NCI-H2196 treated with DMSO at 0.1 percent for 48 hours (cell line): ENCODE data around the gene FAM161A.
"Not testable (repeated sequence)": the region's sequence is repeated elsewhere in the genome, so short reads cannot be mapped to it uniquely, and the experiment has no call there.

Source experiments
- DNase-seq: peaks from one replicate; lab custom pipeline; 2025; ENCODE audit not compliant: unreplicated experiment; lab: John Stamatoyannopoulos, UW

FAM161A gene

DNA sequence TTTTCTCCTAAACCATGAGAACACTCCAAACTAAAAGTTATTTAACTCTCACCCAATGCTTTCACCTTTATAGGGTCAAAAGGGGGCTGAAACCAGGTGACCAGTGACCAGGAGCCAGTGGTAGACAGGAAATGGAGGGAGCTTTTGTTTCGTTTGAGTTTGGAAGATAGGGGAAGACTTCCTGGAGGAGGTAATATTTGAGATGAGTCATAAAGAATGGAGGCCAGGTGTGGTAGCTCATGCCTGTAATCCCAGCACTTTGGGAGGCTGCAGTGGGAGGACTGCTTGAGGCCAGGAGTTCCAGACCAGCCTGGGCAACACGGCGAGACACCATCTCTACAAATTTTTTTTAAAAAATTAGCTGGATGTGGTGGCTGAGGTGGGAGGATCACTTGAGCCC is 8.5 kb downstream of the FAM161A start:
- no peak for DNase-seq

DNA sequence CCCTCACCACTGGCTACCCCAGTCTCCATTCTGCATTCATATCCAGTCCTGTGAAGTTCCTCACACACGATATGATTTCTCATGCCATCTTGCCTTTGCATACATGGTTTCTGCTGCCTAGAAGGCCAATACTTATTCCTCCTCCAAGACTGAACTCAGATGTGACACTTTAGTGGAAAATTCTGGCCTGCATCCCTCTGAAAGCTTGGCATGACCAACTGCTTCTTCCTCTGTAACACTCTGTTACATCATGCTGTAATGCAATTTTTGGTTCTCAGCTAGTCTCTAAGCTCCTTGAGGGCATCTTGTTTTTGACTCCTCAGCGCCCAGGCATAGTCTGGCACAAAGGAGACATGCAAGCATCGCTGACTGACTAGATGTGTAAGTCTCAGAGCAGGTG is 12.6 kb downstream of the FAM161A start:
- DNase-seq: no peak

DNA sequence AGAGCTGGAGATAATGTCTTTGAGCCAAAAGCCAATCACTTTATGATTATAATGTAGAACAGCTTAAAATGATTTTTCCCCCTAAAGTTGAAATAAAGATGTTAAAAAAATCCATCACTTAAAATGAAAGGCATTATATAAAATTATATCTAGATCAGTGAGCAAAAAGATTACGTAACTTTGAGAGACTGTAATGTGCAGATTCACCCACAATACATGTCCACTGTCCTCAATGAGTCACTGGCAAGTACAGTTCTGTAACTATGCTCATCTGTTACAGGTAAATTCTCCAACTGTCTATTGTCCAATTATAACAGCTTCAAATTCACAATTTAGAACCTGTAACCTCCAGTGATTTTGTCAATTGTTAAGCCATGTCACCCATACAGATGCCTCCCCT is 19.0 kb downstream of the FAM161A start:
- no peak for DNase-seq

DNA sequence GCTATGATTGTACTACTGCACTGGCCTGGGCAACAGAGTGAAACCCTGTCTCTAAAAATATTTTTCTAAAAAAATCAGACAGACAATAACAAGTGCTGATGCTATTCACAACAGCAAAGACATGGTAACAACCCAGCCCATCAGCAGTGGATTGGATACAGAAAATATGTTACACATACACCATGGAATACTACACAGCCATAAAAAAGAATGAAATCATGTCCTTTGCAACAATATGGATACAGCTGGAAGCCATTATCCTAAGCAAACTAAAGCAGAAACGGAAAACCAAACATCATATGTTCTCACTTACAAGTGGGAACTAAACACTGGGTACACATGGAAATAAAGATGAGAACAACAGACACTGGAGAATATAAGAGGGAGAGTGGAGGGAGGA is 19.9 kb downstream of the FAM161A start:
- no peak for DNase-seq

DNA sequence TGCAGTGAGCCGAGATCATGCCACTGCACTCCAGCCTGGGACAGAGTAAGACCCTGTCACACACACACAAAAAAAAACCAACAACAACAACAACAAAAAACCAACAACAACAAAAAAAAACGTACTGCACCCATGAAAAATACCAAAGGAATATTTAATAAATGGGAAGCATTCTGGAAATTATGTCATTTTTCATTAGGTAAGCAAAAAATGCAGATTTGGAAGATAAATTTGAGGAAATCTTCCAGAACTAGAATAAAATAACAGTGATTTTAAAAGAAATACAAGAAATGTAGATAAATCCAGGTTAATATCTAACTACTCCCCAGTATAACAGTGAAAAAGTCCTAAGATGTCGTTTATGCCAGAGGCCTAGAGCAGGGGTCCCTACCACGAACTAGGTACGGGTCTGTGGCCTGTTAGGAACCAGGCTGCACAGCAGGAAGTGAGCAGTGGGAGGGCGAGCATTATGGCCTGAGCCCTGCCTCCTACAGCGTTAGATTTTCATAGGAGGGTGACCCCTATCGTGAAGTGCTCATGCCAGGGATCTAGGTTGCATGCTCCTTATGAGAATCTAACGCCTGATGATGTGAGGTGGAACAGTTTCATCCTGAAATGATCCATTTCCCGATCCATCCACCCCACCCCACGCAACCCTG is 21.5 kb downstream of the FAM161A start:
- no peak for DNase-seq

DNA sequence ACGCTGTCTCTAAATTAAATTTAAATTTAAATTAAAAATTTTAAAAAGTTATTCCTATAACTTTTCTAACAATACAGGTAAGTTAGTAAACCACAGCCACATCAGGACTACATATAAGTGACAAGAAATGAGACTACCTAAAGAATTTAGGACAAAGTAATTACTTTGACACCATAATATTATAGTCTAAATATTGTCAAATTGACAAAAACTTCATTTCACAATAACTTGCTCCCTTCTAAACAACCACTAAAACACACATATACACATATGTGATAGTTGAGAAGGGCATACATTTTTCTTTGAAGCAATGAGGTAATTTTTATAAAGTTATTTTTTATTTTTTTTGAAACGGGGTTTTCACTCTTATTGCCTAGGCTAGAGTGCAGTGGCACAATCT is 31.6 kb downstream of the FAM161A start:
- DNase-seq: no peak

DNA sequence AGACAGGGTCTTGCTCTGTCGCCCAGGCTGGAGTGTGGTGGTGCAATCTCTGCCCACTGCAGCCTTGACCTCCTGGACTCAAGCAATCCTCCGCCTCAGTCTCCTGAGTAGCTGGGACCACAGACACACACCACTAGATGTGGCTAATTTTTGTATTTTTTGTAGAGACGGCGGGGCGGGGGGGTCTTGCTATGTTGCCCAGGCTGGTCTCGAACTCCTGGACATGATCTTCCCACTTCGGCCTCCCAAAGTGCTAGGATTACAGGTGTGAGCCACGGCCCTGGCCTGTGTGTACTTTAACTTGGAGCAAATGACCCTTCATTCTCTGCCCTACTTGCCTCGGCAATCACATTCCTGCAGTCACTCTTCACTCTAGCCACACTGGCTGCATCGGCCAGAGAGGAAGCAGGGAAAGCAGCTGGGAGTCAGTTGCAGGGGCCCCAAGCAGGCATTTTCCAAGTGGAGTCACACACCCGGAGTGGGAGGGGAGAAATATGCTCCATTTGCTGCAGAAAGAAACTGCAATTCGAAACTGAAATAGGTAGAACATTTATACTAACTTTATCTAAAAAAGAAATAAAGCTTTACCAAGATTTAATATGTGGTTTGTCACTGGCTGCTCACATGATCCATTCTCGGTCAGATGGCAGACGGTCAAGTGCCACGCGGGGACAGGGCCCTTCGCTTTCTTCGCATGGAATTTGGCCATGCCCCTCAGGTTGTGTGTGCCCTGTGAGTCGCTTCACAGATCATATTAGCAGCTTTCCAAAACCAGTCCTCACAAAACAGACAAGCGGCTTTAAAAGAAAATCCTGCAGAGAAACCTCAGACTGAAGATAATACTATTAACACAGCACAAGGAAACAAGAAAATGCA is 37.1 kb downstream of the FAM161A start:
- DNase-seq: no peak

DNA sequence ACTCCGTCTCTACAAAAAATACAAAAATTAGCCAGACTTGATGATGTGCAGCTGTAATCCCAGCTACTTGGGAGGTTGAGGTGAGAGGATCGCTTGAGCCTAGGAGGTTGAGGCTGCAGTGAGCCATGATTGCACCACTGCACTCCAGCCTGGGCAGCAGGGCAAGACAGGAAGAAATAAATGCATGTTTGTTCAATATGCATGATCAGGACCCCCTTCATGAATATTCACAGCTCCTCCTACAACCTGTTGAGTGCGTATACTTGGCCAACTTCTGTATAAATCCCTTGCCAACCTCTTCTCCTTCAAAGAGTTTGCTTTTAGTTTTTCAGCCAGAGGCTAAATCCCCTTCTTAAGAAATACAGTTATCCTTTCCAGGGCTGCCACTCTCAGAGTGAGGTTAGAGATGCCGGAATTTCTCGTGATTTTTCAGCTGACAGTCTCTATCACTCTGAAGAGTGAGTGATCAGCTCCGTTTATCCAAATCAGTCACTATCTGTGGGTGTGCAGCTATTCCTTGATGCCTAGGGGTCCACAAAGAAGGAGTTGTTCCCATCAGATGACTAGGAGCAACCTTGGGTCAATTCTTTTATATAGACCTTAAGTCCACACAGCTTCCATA is 39.2 kb downstream of the FAM161A start:
- no peak for DNase-seq

DNA sequence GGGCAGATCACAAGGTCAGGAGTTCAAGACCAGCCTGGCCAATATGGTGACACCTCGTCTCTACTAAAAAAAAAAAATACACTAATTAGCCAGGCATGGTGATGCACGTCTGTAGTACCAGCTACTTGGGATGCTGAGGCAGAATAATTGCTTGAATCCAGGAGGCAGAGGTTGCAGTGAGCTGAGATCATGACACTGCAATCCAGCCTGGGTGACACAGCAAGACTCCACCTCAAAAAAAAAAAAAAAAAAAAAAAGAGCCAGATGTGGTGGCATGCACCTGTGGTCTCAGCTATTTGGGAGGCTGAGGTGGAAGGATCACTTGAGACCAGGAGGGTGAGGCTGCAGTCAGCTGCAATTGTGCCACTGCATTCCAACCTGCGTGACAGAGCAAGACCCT is 40.5 kb downstream of the FAM161A start:
- DNase-seq: not testable (repeated sequence)

DNA sequence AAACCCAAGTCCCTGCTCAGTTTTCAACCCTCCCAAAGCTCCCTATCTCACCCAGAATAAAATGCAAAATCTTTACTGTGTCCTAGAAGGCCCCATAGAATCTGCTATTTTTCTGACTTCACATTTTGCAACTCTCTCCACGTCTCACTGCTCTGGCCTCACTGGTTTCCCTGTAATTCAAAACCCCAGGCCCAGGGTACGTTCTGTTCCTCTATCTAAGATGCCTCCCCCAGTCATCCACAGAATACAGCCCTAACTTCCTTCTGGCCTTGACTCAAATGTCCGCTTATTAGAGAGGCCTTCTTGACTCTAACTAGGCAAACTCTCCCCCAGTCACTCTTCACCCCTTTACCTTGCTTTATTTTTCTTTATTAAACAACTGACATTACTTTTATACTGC is 42.0 kb downstream of the FAM161A start:
- no peak for DNase-seq

DNA sequence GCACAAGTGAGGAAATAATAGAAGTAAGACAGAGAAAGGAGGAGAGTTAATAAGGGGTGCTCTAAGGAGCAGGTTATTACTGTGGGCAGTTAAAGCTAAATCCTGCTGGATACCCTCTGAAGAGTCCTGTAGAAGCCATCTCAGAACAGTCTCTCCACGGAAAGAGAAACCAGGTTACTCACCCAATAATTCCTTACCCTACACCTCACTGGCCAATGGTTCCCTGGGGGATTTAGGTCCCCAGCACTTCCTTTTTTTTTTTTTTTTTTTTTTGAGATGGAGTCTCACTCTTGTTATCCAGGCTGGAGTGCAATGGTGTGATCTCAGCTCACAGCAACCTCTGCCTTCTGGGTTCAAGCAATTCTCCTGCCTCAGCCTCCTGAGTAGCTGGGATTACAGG is 43.7 kb downstream of the FAM161A start:
- not testable (repeated sequence) for DNase-seq

DNA sequence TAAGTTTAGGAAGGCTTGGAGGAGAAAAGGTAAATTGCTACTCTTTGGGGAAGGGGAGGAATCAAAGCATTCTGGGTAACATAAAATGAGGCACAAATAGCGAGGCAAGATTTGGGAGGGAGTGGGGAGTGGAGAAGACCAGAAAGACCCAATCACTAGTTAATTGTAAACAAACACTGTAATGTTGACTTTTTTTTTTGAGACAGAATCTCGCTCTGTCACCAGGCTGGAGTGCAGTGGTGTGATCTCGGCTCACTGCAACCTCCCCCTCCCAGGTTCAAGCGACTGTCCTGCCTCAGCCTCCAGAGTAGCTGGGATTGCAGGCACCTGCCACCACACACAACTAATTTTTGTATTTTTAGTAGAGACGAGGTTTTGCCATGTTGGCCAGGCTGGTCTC is 45.2 kb downstream of the FAM161A start:
- not testable (repeated sequence) for DNase-seq

DNA sequence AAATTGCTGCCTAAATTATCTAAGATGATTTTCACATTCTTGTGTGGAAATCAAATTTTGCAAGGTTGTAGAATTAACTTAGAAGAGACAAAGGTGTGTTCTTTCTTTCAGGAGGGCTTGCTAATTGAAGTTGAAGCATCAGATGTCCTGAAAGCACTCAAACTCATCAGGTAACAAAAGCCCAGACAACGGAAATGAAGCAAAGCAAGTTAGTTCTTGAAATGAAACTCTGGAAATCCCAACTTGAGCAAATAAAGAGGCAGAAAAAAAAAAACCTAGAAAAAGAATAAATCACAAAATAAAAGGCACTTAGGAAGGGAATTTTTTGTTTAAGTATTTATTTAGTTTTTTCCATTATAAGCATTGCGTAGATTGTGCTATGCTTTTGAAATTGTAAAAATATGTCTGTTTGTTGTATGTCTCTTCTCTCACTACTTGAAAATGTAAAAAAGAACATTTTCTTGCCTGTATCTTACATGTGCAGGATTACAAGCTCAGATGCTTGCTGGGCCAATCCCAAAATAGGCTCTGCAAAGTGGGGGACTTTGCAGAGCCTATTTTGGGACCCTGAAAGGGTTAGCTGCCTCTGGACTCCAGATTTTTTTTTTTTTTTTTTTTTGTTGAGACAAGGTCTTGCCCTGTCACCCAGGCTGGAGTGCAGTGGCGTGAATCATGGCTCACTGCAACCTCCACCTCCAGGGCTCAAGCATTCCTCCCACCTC is 46.7 kb downstream of the FAM161A start:
- DNase-seq: no peak

DNA sequence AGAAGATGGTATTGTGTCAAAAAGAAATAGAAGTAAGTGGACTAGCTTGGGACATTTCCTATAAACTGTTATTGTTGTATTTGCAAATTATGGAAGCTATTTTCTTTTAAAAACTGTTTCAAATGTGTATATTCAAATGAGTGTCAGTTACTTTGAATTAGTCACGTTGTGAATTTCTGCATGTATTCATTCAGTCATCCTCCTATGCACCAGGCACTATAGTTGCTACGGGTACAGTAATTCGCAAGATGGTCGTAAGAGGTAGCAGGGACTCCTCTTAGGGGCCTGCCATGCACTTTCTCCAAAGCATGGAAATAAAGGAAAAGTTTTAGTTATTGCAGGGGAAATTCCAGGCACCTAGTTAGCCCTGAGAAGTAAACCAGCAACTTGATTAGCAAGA is 51.3 kb downstream of the FAM161A start:
- no peak for DNase-seq

DNA sequence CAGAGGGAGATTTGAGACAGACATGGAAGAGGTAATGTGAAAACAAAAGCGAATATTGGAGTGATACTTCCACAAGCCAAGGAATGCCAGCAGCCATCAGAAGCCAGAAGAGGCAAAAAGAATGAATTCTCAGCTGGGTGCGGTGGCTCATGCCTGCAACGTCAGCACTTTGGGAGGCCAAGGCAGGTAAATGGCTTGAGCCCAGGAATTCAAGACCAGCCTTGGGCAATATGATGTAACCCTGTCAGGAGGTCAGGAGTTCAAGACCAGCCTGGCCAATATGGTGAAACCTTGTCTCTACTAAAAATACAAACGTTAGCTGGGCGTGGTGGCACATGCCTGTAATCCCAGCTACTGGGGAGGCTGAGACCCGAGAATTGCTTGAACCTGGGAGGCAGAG is 54.8 kb downstream of the FAM161A start:
- no peak for DNase-seq

DNA sequence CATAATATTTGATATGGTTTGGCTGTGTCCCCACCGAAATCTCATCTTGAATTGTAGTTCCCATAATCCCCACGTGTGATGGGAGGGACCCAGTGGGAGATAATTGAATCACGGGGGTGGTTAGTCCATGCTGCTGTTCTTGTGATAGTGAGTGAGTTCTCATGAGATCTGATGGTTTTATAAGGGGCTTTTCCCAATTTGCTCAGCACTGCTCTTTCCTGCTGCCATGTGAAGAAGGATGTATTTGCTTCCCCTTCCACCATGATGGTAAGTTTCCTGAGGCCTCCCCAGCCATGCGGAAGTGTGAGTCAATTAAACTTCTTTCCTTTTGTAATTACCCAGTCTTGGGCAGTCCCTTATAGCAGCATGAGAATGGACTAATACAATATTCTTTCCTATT is 56.4 kb downstream of the FAM161A start:
- DNase-seq: not testable (repeated sequence)

DNA sequence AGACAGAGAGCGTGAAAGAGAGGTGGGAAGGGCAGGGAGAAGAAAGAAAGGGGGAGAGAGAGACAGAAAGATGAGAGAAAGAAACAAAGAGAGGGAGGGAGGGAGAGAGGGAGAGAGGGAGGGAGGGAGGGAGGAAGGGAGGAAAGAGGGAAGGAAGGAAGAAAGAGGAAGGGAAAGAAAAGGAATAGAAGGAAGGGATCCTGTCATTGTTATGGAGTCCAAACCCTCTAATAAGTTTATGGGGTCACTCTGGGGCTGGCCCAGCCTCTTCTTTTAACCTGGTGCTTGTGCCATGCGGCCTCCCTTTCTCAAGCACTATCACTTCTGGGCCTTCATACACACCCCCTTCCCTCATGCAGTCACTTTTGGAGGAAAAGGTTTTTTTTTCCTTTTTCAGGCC is 58.5 kb downstream of the FAM161A start:
- DNase-seq: no peak

DNA sequence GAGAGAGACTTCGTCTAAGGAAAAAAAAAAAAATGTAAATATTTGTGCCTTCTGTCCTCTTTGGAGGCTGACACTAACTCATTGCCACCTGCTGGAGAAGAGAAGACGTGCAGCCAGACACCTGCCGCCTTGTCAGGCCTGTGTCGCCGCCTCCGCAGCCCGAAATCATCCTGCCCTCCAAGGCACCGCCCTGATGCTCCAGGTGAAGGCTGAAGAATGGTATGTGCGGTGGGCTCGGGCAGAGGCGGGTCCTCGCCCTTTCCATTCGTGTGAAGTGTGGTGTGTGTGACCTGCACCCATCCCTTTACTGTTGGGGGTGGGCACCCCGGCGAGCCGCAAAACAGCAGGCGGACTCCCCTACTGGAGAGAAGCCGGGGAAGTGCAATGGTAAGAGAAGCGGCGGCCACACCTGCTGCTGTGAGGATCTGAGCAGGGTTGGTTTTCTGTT is 60.4 kb downstream of the FAM161A start:
- DNase-seq: no peak

DNA sequence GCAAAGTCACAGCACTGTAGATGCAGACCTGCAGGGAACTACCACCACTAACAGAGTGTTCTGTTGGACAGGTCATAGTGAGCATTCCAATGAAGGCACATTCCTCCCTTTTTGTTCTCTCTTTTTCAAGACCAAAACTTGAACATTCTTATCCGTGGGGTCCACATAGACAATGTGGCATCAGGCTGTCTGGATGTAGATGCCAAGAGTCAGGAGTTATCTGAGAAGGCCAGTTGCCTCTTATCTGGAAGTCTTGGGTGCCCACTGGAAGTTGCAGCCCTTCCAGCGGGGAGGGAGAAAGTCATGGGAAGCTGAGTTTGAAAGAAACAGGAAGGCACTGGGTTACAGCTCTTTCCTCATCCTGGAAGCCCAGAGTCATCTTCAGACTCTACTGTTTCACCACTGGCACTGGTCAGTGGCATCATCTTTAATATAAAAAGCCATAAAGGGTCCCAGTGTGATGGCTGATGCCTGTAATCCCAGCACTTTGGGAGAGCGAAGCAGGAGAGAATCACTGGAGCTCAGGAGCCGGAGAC is 61.4 kb downstream of the FAM161A start:
- DNase-seq: no peak

DNA sequence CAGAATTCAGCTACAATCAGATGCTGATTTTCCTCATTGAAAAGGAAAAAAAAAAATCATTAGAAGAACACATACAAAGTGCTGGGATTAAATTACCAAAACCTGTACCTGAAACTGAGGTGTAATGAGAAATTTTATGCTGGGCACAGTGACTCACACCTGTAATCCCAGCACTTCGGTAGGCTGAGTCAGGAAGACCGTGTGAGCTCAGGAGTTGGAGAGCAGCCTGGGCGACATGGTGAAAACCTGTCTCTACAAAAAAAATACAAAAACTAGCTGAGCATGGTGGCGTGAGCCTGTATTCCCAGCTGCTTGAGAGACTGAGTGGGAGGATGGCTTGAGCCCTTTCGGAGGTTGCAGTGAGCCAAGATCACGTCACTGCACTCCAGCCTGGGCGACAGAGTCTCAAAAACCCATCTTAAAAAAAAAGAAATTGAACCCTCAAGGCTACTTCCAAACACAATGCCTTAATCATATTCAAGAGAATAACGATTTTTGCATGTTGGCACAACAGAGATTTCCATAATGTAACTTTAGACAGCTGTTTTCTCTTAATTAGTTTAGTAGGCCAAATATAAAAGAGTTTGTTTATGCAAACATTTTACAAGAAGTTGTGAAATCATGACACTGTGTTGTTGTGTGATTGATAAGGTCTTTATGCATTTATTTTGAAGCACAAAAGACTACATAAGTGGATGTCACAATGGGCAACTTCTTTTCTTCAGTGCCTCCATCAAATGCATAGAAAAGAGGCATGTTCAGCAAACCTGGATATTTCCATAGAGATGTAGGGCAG is 63.9 kb downstream of the FAM161A start:
- DNase-seq: no peak
